ENCODE data around the gene SMO. TPM values are rescaled to one million over a fixed set of nuclear protein-coding genes. Genes with fewer than 3 reads are reported as not detected.

SMO gene
- total RNA-seq, 1 donor from 2014 or later, result 103 TPM

DNA sequence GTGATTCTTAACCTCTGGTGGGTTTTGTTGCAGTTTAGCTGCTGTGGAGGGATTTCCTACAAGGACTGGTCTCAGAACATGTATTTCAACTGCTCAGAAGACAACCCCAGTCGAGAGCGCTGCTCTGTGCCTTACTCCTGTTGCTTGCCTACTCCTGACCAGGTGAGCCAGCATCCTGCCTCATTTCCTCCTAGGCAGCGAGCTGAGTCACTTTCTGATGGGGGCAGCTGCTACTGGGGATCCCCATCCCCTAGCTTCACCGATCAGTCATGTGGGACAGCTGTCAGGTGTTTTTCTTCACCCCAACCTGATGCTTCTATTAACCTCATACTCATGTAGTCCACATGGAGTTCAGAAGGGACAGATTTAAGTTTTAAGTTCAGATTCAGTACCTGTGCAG, 21.7 kb upstream of the SMO start:
- no peak for DNase-seq (ENCODE audit: low spot score, unreplicated experiment)
- Mint-ChIP-seq H3K4me3 (ENCODE audit: low read depth) (no peak overlapping the region), H3K36me3 (ENCODE audit: insufficient read depth) (peaks cover 9% of the 10 kb centered on the region), H3K9me3 (ENCODE audit: low read depth) (no peaks in the 10 kb centered on the region), H3K4me1 (ENCODE audit: low read depth) (peaks cover 5% of the 10 kb centered on the region), H3K27ac (no peak overlapping the region), H3K27me3 (peaks cover 39% of the 10 kb centered on the region)
- TF ChIP-seq, protein P1, sequence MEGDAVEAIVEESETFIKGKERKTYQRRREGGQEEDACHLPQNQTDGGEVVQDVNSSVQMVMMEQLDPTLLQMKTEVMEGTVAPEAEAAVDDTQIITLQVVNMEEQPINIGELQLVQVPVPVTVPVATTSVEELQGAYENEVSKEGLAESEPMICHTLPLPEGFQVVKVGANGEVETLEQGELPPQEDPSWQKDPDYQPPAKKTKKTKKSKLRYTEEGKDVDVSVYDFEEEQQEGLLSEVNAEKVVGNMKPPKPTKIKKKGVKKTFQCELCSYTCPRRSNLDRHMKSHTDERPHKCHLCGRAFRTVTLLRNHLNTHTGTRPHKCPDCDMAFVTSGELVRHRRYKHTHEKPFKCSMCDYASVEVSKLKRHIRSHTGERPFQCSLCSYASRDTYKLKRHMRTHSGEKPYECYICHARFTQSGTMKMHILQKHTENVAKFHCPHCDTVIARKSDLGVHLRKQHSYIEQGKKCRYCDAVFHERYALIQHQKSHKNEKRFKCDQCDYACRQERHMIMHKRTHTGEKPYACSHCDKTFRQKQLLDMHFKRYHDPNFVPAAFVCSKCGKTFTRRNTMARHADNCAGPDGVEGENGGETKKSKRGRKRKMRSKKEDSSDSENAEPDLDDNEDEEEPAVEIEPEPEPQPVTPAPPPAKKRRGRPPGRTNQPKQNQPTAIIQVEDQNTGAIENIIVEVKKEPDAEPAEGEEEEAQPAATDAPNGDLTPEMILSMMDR (IDR thresholded peaks at IDR 0.05; ENCODE audit: unreplicated experiment), result no peak

DNA sequence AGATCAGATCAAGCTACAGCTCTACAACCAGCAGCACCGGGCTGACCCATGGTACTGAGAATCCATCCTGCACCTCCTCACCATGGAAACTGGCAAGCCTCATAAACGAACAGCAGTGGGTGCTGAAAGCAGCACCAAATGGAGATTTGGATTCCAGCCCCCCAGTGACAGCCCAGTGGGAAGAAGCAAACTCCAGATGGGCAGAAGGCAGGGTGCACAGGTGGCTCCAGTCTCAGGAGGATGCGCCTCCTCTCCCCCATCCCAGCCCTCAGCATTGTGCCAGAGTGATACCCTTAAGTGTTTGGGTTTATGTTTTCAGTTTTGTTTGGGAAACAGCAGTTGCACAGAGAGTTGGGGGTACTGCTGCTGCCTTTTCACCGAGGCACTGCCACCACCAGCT, 20.6 kb upstream of the SMO start:
- Mint-ChIP-seq H3K36me3 (ENCODE audit: insufficient read depth) (peaks cover 9% of the 10 kb centered on the region), H3K4me1 (ENCODE audit: low read depth) (peaks cover 5% of the 10 kb centered on the region), H3K9me3 (ENCODE audit: low read depth) (no peaks in the 10 kb centered on the region), H3K27me3 (peaks cover 41% of the 10 kb centered on the region), H3K4me3 (ENCODE audit: low read depth) (peak overlapping the region; percentile 55), H3K27ac (no peak overlapping the region)
- TF ChIP-seq, protein P1 (IDR thresholded peaks at IDR 0.05; ENCODE audit: unreplicated experiment), result no peak
- no peak for DNase-seq (ENCODE audit: low spot score, unreplicated experiment)

DNA sequence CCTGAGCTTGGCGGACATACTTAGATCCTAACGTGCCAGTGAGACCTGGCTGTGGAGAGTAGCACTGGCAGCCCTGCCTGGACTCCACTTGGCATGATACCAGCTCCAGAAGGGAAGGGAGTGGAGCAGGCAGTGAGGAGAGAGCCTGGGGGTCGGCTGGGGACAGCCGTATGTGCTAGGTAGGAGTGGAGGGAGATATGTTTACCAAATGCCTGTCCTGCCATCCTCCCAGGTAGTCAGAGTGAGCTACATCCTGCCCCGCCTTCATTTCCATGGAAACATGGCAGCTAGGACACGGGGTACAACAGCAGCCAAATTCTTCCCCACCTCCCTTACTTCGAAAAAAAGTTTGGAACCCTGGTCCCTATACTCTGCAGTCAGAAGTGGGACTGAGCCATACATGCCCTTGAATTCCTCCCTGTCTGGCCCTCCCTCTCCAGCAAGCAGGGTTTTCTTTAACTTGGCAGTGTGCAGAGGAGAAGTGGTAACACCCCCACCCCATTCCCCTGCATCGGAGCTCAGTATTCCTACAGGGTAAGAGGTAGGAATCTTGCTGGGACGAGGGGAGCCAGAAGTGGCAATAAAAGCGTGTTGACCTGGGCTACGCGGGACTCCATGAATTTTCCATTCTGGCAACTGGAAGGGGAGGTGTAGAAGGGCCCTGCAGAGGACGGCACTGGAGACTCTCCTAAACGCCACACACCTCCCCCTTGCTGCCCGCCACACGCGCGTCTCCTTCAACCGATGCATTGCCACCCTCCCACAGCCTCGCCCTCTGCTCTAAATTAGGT, 20.0 kb upstream of the SMO start:
- Mint-ChIP-seq H3K9me3 (ENCODE audit: low read depth) (no peaks in the 10 kb centered on the region), H3K27ac (no peak overlapping the region), H3K36me3 (ENCODE audit: insufficient read depth) (peaks cover 9% of the 10 kb centered on the region), H3K27me3 (peaks cover 41% of the 10 kb centered on the region), H3K4me1 (ENCODE audit: low read depth) (peaks cover 5% of the 10 kb centered on the region), H3K4me3 (ENCODE audit: low read depth) (peak overlapping the region; percentile 59)
- TF ChIP-seq, protein P1 (IDR thresholded peaks at IDR 0.05; ENCODE audit: unreplicated experiment), result peak; percentile 1
- no peak for DNase-seq (ENCODE audit: low spot score, unreplicated experiment)

DNA sequence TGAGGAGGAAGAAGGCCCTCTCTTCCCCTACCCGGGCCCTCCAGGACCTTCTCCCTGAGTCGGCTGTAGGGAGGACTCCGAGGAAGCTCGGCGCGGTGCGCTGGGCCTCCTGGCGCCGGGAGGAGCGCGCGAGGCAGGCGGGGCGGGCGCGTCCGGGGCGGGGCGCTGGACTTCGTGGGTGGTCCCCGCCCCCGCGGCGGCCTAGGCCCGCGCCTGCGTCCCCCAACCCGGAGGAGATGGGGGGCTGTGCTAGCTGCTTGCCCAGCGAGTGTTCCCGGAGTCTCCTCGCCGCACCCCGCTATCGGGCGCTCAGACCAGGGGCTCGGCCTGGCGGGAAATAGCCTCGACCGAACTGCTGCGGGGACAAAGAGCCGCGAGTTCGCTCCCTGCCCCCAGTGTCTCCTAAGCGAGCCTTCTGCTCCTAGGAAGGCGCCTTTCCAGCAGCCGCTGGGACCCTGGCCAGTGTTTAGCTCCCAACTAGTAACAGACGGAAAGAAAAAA, 19.2 kb upstream of the SMO start:
- peaks cover 9% of the 10 kb centered on the region for H3K36me3 Mint-ChIP-seq (ENCODE audit: insufficient read depth)
- no peaks in the 10 kb centered on the region for H3K9me3 Mint-ChIP-seq (ENCODE audit: low read depth)
- H3K27ac Mint-ChIP-seq, result peak overlapping the region; percentile 57
- TF ChIP-seq, protein P1 (IDR thresholded peaks at IDR 0.05; ENCODE audit: unreplicated experiment), result no peak
- peaks cover 41% of the 10 kb centered on the region for H3K27me3 Mint-ChIP-seq
- peaks cover 5% of the 10 kb centered on the region for H3K4me1 Mint-ChIP-seq (ENCODE audit: low read depth)
- peak overlapping the region; percentile 70 for H3K4me3 Mint-ChIP-seq (ENCODE audit: low read depth)
- DNase-seq (ENCODE audit: low spot score, unreplicated experiment), result peak; percentile 44

DNA sequence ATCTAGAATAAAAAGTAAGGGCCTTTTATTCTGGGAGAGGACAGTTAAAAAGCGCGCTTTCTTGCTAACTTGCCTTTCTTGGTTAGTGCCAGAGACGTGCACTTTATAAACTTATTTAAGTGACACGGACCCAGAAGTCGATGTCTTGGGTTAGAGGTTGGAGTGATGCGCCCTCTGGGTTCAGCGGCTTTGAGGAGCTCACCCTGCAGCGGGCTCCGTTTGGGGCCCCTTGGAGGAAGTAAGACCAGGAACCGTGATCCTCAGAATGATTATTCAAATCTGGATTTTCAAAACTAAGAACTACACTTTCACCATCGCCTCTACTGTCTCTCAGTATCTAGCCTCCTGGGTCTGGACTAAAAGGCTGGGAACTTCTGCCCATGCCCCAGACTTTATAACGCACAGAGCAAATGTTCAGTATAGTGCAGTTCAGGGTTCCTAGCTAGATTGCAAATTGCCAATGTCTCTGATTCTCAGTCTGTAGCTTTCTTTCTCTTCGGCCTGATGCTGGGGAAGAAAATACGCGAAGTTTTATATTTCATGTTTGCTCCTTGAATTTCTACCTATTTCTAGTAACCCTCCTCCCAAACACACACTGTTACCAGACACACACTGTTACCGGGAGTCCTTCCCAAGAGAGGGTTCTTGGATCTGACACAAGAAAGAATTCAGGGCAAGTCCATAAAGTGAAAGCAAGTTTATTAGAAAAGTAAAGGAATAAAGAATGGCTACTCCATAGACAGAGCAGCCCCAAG, 18.6 kb upstream of the SMO start:
- peaks cover 9% of the 10 kb centered on the region for H3K36me3 Mint-ChIP-seq (ENCODE audit: insufficient read depth)
- TF ChIP-seq, protein P1 (IDR thresholded peaks at IDR 0.05; ENCODE audit: unreplicated experiment), result no peak
- H3K9me3 Mint-ChIP-seq (ENCODE audit: low read depth), result no peaks in the 10 kb centered on the region
- peak overlapping the region; percentile 57 for H3K27ac Mint-ChIP-seq
- DNase-seq (ENCODE audit: low spot score, unreplicated experiment), result no peak
- peak overlapping the region; percentile 70 for H3K4me3 Mint-ChIP-seq (ENCODE audit: low read depth)
- H3K27me3 Mint-ChIP-seq, result peaks cover 41% of the 10 kb centered on the region
- peaks cover 5% of the 10 kb centered on the region for H3K4me1 Mint-ChIP-seq (ENCODE audit: low read depth)

All from progenitor cell of endocrine pancreas (in vitro differentiated cells).